HG02981 (cell line): ENCODE measurements around the gene MEX3C.

Experiments used
- ATAC-seq: cut with Tn5 transposase; IDR thresholded peaks from one replicate; pipeline ENCODE4 v1.9.1; 2021; ENCODE audit warnings: mild to moderate bottlenecking, moderate library complexity; ENCODE audit not compliant: unreplicated experiment

MEX3C gene

DNA sequence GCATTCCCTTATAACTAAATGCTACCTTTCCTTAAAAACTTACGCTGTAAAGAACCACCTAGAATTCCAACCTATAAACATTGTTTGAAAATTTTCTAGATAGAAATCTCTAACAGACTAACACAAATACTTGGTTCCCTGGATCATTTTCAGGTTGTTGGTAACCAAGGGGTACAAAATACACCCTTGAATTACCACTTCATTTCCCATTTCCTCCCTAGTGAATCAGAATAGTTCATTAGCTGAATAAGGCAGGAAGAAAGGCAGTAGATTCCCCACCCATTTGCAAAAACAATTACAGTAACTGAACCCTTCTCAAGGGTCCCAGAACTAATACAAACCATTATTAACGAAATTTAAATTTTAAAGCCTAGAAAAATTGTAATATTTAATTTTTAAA, 5.5 kb downstream of the MEX3C start:
- ATAC-seq = no peak

DNA sequence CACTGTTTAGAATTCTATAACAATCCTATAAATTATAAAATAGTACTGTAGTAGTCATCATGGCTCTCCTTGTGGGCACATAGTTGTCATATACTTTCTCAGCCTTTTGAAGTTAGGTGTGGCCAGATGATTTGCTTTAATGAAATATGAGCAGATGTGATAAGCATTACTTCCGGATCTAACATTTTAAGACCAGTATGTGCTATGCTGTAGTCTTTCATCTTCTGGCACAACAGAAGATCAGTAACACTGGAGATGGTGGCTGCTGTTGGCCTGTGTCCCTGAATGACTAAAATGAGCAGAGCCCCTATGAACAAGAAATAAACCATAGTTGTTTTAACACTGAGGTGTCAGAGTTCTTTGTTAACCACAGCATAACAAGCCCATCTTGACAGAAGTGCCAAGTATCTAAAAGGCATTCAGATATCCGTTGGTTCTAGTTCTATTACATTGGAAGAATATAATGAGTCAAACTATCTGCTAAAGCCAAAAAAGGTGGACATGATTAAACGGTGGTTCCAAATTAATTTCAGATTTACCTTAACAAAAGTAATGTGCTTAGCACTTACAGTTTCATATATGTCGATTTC, 6.3 kb downstream of the MEX3C start:
- ATAC-seq = no peak

DNA sequence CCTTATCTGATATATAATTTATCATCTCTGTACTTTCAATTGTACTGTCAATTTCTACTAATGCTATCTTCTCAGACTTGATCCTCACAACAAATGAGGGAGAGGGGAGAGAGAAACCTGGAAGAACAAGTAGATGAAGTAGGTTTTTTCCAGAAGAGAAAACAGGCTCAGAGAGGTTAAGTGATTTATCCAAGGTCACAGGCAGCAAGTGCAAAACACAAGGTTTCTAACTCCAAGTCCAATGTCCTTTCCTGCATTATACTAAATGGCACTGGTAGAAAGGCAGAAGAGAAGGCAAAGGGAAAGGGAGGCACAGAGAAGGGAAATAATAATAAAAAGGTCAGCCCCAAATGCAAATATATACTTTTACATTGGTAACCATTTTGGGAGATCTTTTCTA, 7.5 kb downstream of the MEX3C start:
- no peak for ATAC-seq

DNA sequence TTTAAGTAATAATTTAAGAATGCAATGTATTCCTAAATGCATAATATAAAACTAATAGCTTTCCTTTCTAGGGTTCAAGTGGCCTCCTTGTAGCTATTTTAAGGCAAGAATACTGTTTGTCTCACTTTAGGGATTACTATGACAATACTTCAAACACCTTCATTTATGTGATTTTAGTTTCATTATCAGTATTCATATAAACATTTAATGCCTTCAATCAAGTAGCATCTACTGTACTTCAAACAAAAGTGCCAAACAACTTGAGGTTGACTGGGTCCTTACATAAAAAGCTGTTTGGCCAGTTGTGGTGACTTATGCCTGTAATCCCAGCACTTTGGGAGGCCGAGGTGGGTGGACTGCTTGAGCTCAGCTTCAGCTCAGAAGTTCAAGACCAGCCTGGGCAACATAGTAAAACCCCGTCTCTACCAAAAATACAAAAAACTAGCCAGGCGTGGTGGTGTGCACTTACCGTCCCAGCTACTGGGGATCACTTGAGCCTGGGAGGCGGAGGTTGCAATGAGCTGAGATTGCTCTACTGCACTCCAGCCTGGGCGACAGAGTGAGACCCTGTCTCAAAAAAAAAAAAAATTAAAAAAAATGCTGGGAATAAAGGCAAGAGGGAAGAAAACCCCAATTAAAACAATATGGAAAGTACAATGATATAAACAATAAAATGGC, 9.3 kb downstream of the MEX3C start:
- no peak for ATAC-seq

DNA sequence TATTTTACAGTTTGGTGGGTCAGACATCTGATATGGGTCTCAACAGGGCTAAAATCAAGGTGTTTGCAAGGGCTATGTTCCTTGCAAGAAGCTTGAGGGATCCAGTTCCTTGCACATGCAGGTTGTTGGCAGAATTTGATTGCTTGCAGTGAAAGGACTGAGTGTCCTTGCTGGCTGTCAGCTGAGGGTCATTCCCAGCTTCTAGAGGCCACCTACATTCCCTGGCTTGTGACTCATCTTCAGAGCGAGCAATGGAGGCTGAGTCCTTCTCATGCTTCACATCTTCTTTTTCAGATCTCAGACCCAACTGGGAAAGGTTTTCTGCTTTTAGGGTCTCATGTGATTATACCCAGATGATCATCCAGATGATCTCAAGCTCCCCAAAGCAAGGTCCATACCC, 12.4 kb downstream of the MEX3C start:
- ATAC-seq = no peak

DNA sequence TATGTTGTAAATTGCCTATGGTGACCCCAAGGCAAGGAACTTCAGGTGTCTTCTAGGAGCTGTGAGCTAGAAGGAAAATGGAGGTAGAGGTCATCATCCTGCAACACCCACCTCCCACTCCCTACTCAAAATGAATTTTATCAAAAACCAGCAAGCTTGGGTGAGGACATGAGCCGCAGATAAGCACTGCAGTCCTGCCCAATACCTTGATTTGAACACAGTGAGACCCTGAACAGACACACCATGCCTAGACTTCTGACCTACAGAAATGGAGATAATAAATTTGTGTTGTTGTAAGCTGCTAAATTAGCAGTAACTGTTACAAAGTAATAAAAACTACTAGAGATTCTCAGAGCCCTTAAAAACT, 13.4 kb downstream of the MEX3C start:
- no peak for ATAC-seq

DNA sequence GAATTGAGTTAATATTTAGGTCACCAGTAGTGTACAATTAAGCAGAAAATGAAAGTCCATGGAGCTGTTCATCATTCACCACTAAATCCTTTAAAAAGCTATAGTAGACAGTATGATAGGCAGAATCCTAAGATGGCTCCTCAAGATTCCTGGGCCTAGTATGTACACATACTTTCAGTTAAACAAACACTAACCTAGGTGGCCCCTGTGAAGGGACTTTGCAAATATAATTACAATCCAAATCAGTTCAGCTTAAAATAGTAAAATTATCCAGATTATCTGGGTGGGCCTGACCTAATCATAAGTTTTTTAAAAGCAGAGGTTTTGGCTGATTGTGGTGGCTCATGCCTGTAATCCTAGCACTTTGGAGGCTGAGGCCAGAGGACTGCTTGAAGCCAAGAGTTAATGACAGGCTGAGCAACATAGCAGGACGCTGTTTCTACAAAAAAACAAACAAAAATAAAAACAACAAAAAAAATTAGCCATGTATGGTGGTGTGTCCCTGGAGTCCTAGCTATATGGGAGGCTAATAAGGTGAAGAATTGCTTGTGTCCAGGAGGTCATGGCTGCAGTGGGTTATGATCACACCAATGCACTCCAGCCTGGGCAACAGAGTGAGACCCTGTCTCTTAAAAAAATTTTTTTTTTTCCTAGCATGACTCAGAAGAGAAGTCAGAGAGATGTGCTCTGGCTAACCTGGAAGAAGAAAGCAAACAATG, 13.9 kb downstream of the MEX3C start:
- no peak for ATAC-seq

DNA sequence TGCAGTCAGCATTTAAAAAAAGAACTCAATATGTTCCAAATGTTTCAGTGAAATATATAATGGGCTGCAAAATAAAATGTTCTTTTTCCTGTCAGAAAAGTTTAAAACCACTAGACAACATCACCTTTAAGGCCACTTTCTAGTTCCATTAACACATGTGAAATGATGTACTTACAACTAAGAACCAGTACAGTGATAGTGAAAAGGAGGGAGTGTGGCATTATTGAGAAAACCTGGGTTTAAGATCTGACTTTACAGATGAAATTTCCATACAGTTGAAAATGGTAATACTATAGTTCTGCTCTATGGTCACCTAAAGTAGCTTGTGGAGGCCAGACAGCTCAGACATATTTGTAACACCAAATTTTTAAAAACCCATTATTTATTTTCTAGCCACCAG, 14.7 kb downstream of the MEX3C start:
- no peak for ATAC-seq

DNA sequence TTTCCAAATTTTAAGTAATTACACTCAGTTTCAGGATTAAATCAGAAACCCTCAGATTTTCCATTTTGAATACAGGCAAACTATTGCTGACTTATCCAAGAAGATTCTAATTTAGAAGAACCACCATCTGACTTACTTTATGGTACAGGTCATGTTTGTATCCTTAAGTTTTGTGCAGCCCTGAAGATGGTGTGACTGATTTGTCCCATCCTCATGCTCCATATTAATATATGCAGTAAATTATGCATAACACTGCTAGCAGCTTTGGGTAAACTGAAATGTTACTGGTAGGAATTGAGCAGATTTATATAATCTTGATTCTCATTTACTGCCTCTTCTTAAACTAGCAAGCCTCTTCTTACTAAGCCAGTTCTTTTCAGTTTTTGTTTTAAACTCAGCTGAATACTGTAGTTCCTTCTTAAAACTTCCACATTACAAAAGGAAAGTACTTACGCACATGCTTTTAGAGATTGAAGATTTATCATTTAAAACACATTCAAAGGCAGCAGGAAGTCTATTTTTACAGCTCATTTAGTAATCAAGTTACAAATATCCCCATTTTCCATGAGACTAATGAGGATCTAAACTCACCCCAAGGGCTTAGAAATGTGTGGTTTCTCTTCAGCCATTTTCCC, 25.7 kb downstream of the MEX3C start:
- ATAC-seq = no peak

DNA sequence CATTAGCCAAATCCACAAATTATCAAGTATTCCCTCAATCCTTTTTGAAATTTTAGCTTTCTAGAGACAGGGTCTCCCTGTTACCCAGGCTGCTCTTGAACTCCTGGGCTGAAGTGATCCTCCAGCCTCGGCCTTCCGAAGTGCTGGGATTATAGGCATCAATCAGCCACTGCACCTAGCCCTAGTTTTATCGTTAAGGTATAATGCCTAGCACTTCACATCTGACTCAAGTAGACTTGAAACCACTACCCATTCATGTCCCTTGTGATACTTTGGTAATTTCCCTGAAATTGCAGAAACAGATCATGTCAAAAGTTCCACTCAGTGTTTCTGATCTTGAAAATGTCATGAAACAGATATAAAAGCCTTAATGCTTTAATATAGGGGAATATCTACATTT, 26.3 kb downstream of the MEX3C start:
- peak; percentile 42 for ATAC-seq

DNA sequence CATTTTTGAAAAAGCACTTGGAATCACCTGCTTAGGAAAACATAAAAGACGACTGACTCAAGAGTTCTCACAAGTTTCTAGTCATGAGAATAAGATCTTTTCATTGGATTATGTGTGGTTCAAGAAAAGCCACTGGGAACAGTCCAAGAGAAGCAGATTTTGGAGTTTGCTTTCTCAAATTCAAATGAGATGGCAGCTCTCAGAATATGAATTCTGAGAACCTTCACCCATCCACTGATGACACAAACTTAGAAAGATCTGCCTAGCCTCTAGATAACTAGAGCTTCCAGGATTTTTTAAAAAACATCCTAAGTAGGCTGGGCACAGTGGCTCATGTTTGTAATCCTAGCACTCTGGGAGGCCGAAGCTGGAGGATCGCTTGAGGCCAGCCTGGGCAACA, 26.8 kb downstream of the MEX3C start:
- no peak for ATAC-seq

DNA sequence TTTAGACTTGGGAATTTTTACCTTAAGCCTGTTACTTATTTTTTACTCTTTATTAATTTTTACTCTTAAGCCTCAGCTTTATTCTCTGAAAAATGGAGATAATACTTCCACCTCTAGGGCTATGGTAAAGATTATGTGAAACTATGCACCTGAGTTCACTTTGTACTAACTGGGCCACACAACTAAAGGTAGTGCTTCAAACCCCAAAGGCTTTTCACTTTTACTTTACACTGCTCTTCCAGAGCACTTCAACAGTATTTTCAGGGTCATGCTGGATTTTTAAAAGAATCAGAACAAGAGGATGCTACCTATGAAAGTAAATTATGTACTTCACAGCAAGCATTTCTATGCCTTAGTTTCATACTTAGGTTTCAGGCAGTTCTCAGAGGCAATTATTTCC, 27.8 kb downstream of the MEX3C start:
- no peak for ATAC-seq

DNA sequence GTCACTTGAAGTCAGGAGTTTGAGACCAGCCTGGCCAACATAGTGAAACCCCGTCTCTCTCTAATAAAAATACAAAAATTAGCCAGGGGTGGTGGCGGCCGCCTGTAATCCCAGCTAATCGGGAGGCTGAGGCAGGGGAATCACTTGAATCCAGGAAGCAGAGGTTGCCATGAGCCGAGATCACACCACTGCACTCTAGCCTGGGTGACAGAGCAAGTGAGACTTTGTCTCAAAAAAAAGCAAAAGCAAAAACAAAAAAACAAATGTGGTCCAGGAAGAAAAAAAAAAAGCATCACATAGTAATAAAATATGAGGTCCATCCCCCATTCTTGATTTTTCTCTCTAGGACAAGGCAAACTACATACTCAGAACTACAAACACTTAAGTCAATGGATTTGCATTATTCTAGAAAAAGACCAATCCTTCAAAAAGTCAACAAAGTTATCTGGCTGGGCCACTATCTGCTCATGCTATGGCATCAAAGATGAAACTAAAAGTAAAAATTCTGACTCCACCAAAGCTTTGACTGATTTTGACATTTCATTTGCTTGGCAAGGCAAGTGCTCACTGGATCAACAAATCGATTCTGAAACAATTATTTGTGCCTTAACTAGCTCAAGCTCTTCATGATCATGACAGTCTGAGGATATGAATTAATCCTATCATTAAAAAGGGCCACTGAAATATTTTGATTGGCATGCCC, 28.4 kb downstream of the MEX3C start:
- ATAC-seq = peak; percentile 49

DNA sequence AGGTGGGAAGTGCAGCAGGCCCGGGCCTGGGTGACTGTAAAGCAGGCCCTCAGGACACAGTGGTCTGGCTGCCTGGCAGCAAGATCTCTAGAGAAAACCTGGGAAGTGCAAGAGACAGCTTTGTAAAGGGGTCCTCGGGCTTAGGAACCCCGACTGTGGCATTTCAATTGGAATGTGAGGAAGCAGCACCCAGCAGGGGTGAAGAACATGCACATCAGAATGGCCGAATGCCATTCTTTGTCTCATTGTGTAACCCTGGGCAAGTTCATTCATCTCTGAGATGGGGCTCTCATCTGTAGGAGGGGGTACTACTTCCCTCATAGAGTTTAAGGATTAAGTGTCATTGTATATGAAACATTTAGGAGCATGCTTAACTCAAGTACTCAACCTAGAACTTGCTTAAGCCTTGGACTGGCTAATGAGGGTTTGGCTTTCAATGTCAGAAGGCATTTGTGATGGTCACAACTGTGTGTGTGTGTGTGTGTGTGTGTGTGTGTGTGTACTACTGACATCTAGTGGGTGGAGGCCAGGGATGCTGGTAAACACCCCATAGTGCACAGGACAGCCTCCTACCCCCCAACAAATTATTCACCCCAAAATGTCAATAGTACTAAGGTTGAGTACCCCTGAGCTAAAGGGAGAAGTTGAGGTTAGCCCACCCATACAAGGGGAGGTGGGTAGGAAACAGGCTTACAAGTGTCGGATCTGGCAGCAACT, 29.3 kb downstream of the MEX3C start:
- ATAC-seq = no peak

DNA sequence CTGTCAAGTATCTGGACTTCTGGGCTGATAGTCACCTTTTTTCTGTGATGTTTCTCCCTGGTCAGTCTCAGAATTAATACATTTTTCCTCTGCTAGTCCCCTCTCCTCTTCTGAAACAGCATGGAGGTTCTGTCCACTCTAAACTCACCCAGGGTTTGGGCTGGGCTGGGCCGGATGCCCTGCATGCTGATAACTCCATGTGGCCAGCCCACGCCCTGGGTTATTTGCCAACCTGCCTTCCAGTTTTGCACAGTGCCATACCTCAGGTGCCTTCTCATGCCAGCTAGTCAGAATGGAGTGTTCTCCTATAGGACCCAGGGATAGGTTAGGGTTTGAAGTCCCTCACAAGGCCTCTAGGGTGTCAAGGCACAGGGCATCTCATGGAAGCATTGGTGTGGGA, 32.2 kb downstream of the MEX3C start:
- no peak for ATAC-seq

DNA sequence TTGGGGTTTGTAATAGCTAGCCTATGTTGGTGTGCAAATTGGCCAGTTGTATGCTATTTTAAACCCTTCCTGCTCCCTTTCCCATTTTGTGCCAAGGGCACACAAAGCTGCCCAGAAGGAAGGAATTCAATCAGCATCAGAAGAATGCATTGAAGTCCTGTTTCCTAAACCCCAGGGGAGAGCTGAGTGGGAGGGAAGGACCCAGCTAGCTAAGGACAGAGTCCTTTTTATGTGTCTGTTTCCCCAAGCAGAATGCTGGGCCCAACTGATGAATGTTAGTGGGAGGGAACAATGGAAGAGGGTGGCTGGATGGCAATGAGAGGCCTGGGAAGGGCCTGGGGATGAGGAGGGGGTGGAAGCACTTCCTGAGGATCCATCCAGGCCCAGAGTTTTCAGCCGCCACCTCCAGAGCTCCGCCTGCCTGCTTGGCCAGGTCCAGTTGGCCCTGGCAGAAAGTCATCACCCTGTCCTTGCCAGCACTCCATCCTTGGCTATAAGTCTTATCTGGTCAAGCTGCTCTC, 32.7 kb downstream of the MEX3C start:
- no peak for ATAC-seq

DNA sequence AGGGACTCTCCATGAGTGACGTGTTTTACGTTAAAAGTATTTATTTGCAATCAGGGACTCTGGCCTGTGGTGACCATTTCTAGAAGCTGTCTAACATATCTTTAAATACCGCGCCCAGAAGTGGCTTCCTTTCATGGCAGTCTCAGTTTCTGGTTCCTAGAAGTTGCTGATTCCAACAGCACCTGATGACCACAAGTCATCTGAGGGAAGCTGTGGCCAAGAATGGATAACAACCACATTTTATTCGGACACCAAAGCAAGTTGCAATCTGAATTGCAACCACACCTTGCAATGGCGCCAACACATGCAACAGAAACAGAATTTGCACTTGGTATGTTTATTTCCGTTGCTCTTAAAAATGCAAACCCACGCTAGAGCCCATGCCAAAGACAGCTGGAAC, 33.1 kb downstream of the MEX3C start:
- no peak for ATAC-seq

DNA sequence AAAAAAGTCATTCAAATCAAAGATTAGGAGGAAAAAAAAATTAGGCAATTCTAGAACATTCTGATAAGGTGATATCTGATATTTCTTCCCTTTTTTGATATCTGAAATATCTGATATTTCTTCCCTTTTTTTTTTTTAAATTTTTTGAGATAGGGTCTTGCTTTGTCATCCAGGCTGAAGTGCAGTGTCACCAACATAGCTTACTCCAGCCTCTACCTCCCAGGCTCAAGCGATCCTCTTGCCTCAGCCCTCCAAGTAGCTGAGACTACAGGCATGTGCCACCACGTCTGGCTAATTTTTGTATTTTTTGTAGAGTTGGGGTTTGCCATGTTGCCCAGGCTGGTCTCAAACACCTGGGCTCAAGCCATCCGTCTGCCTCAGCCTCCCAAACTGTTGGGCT, 33.9 kb downstream of the MEX3C start:
- no peak for ATAC-seq

DNA sequence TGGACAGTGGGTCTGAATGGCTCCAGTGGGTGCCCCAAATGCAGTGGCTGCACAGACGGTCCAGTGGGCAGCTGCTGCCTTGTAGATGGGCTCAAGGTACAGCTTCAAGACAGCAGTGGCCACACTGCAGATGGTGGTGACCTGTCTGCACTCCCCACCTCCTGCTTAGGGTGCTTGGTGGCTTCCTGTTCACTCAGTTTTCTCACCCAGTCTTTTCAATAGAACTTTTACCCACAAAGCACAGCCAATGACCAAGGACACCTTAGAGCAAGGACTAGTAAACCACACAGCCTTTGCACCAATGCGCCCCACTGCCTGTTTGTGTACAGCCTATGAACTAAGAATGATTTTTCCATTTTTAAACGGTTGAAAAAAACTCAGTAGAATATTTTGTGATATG, 34.9 kb downstream of the MEX3C start:
- ATAC-seq = no peak

DNA sequence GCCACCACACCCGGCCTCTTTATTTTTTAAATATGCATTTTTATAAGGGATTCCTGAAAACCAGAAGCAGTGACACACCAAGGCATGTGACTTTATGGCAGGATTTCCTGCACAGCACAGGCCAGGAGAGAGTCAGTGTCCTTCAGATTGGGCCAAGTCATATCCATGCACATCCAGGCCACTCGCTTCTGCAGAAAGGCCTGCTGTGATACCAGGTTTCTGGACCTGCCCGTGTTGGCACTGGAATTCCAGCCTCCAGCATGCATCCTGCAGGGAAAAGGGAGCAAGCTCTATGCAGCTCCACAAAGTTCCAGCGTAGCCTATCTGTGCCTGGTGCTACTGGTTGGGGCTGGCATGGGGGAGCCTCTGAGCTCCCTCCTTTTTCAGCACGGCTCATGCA, 36.8 kb downstream of the MEX3C start:
- ATAC-seq = no peak

DNA sequence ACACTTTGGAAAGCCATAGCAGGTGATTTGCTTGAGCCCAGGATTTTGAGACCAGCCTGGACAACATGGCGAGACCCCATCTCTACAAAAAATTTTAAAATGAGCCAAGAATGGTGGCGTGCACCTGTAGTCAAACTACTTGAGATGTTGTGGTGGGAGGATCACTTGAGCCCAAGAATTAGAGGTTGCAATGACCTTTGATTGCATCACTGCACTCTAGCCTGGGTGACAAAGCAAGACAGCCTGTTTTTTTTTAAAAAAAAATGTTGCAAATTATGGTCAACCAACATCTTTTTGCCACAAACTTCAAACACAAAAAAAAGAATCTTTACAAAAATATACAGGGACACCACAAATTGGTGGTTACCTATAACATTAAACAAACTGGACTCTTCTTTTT, 40.3 kb downstream of the MEX3C start:
- no peak for ATAC-seq
